Renal cortical epithelial cell (primary cell): Measurements from ENCODE around the gene CCDC47. TPM values are rescaled to one million over a fixed set of nuclear protein-coding genes. Genes with fewer than 3 reads are reported as not detected.
"Not testable (repeated sequence)": the region's sequence is repeated elsewhere in the genome, so short reads cannot be mapped to it uniquely, and the experiment has no call there.

Experiments
- DNase-seq: peaks from one replicate; pipeline ENCODE4 v3.0.0-alpha.2; 2011; ENCODE audit warnings: low read depth
- total RNA-seq: library from RNA; depleted of rRNA; stranded (reverse); fragments of >200 nt; gene quantifications from 2 replicates; pipeline ENCODE4 v1.2.3, GENCODE V29; 2014

The CCDC47 gene
- total RNA-seq = 77.1 and 178 TPM in 2 replicates

- DNase-seq = peak; percentile 98
Observed at GRCh38 chr17:63773272-63774140, at the start of gene CCDC47. CCDC47 (minus strand) TSS chr17:63773597; CDS start chr17:63766175, 7,422 bp downstream.

DNA sequence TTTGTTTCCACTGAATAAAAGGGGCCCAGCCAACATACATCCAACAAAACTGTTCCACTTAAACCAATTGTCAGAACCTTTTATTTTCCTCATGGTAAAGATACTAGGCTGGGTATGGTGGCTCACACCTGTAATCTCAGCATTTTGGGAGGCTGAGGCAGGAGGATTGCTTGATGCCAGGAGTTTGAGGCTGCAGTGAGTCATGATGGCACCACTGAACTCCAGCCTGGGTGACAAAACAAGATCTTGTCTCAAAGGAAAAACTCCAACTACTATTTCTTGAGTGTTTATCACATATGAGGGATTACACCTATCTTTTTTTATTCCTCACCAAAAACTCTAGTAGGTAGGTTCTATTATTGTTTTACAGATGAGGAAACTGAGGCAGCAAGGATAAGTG is 49.1 kb upstream of the CCDC47 start:
- DNase-seq = no peak

DNA sequence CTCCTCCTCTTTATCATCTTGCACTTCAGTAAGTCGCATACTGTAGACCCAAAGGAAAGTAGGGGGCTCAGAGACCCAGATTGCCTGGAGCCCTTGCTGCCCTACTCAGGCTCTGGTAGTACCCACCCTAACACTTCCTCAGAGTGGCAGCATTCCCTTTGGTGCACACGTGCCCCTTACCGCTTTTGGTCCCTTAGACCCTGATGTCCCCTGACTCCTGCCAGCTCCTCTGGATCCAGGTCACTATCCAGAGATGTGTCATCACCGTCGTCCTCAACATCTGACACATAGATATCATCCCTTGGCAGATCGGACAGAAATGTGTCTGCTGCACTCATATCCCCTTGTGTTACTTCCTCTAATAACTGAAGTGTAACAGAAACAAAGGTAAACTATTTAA is 48.4 kb upstream of the CCDC47 start:
- DNase-seq = no peak

- no peak for DNase-seq
Observed at GRCh38 chr17:63820963-63821561, 47.7 kb upstream of the CCDC47 start.

DNA sequence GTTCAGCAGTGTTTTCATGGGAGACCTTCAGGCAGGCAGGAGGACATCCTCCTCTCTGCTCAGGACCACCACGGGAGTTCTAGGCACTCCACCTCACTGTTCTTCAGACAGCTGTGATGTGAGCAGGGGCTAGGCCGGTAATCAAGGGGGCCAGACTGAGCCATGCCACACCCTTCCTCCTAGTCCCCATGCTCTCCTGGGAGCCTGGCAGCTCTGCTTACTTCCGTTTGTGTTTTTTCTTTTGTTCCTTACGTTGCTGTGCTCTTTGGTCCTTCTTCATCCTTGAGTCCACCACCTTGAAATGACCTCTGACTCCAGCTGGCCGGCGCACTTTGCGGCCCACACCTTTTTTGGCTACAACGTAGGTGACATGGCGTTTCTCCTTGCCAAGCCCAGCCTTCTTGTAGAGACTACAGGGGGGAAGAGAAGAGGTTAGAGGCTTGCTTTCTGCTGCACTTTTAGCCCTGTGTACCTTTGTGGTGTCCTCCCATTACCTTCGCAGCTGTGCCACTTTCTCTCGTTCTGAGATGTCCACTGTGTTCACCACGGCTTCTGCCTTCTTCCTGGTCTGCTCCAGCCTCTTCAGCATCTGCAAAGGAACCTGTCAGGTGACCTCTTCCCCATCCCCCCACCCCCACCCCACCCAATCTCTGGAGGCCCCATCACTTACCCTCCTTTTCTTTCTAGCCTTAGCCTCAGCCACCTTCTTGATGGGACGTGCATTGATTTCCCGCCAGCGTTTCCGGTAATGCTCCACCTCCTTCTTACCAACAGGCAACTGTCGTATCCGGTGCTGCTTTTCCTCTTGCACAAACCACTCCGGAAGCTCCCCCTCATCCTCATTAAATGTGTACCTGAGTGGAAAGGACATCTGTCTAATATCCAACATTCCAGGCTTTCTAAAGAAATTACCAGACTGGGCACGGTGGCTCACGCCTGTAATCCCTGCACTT is 46.5 kb upstream of the CCDC47 start:
- DNase-seq = no peak

DNA sequence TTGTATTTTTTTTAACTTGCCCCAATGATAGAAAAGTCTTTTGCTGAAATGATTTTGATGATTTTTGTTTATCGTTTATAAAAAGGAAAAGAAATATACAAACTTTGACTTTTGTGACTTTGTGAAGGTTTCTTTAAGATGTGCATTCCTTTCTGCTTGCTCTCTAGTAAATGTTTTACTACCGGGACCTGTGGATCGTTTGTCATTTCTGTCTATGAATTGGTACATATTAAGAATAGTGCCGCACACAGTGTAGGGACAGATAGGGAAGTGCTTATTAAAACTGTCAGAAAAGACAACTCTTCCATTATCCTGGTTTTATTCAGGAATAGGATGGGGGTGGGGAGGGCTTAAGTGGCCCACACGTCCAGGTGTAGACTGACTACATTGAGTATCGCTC is 45.7 kb upstream of the CCDC47 start:
- DNase-seq = peak; percentile 76

GRCh38 chr17:63817736-63818385 is 44.5 kb upstream of the CCDC47 start:
- DNase-seq = no peak

- DNase-seq = no peak
Observed at GRCh38 chr17:63816669-63817068, 43.3 kb upstream of the CCDC47 start.

DNA sequence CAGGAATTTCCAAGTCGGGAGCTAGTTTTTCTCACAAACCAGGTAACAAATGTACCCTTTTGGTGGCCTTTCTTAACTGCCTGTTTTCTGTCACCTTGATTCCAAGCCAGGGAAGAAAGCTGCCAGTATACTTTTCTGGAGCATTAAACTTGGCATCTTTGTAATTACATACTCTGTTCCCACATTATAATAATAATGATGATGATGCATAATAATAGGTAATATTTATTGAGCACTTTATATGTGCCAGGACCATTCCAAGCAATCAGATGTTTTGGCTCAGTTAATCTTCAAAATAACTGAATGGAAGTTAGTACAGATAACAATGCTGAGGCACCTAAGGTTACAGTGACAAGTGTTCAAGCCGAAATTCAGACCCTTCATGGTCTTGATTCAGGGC is 42.7 kb upstream of the CCDC47 start:
- DNase-seq = no peak

- DNase-seq = no peak
Observed at GRCh38 chr17:63809970-63810369, 36.6 kb upstream of the CCDC47 start.

- no peak for DNase-seq
Observed at GRCh38 chr17:63805591-63805990, 32.2 kb upstream of the CCDC47 start.

- no peak for DNase-seq
Observed at GRCh38 chr17:63804328-63804727, 30.9 kb upstream of the CCDC47 start.

- DNase-seq = no peak
Observed at GRCh38 chr17:63800783-63801182, 27.4 kb upstream of the CCDC47 start.

- DNase-seq = no peak
Observed at GRCh38 chr17:63798572-63799106, 25.2 kb upstream of the CCDC47 start.

DNA sequence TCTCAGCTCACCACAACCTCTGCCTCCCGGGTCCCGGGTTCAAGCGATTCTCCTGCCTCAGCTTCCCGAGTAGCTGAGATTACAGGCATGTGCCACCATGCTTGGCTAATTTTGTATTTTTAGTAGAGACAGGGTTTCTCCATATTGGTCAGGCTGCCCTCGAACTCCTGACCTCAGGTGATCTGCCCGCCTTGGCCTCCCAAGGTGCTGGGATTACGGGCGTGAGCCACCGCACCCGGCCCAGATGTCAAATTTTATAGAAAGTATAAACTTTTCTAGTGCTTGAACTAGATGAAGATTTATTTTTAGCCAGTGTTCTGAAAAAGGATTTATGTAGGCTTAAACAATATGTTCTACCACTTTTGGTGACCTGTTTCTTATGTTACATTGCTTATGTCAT is 23.0 kb upstream of the CCDC47 start:
- DNase-seq = not testable (repeated sequence)

DNA sequence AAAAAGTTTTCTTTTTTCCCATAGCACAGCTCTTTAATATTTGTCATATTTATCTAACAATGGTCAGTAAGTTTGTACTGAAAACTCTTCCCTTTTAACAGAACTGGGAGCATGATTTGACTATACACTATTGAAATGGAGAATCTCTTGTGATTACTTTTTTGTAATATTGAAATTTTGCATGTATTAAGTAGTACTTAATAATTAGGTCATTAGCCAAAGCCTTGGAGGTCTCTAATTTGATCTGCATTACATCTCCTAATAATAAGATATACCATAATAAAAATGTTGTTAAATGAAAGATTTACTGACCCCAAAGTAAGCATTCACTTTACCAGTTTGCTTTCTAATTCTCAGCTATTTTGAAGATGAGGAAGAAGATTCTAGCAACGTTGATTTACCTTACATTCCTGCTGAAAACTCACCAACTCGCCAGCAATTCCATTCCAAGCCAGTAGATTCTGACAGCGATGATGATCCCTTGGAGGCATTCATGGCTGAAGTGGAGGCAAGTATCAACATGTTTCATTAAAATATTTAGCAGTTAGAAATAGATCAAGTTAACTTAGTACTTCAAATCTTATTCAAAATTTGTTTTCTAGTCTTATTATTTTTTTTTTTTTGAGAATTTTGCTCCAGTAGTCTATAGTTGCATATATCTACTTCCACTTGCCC is 18.8 kb upstream of the CCDC47 start:
- DNase-seq = no peak

DNA sequence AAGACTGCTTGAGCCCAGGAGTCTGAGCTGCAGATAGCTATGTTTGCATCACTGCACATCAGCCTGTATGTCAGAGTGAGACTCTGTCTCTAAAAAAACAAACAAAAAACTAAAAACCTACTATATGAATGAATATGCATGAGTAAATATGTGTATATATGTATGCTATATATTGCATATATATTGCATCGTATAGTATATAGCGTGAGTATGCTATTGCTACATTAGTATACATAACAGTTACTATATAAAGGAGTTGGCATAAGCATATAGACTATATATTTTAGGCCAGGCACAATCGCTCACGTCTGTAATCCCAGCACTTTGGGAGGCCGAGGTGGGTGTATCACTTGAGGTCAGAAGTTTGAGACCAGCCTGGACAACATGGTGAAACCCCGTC is 16.7 kb upstream of the CCDC47 start:
- no peak for DNase-seq

GRCh38 chr17:63786971-63787711 is 13.7 kb upstream of the CCDC47 start:
- no peak for DNase-seq

GRCh38 chr17:63786117-63786516 is 12.7 kb upstream of the CCDC47 start:
- no peak for DNase-seq

- DNase-seq = peak; percentile 65
Observed at GRCh38 chr17:63785556-63785955, 12.2 kb upstream of the CCDC47 start.
